GM15510 (cell line): ENCODE data around the gene SCYL3.

Source experiments
- POLR2A ChIP-seq: IDR thresholded peaks from 3 replicates; pipeline ENCODE4 v1.6.1; 2011; ENCODE audit warnings: borderline replicate concordance; ENCODE audit not compliant: insufficient read length; ENCODE audit errors: extremely low read depth

SCYL3 gene

GRCh38 chr1:169882039-169882511 is 11.6 kb downstream of the SCYL3 start:
- no peak for TF ChIP-seq POLR2A

- no peak for TF ChIP-seq POLR2A
Measured at GRCh38 chr1:169879034-169879840, 14.5 kb downstream of the SCYL3 start.

- TF ChIP-seq POLR2A: no peak
Measured at GRCh38 chr1:169878498-169878897, 15.2 kb downstream of the SCYL3 start.

GRCh38 chr1:169877800-169878491 is 15.8 kb downstream of the SCYL3 start:
- no peak for TF ChIP-seq POLR2A

- TF ChIP-seq POLR2A: no peak
Measured at GRCh38 chr1:169874229-169874628, 19.5 kb downstream of the SCYL3 start.

GRCh38 chr1:169873582-169874199 is 20.0 kb downstream of the SCYL3 start:
- TF ChIP-seq POLR2A: no peak

- TF ChIP-seq POLR2A: no peak
Measured at GRCh38 chr1:169872906-169873305, 20.8 kb downstream of the SCYL3 start.

- TF ChIP-seq POLR2A: no peak
Measured at GRCh38 chr1:169869426-169869825, 24.3 kb downstream of the SCYL3 start.

GRCh38 chr1:169868978-169869377 is 24.7 kb downstream of the SCYL3 start:
- TF ChIP-seq POLR2A: no peak

- no peak for TF ChIP-seq POLR2A
Measured at GRCh38 chr1:169867012-169867675, 26.6 kb downstream of the SCYL3 start.

GRCh38 chr1:169866577-169866976 is 27.1 kb downstream of the SCYL3 start:
- no peak for TF ChIP-seq POLR2A

- TF ChIP-seq POLR2A: no peak
Measured at GRCh38 chr1:169860750-169861149, 32.9 kb downstream of the SCYL3 start.

GRCh38 chr1:169860187-169860586 is 33.5 kb downstream of the SCYL3 start:
- TF ChIP-seq POLR2A: no peak

- no peak for TF ChIP-seq POLR2A
Measured at GRCh38 chr1:169859001-169859400, 34.7 kb downstream of the SCYL3 start.

- TF ChIP-seq POLR2A: no peak
Measured at GRCh38 chr1:169858467-169858866, 35.2 kb downstream of the SCYL3 start.
